SU-DHL-6 (cell line): ENCODE data around the gene BEST1.

ENCODE experiments used
- H2AFZ ChIP-seq: fragments of 200-600 bp; sonication (generic); 2 replicates; pipeline ENCODE4 v1.6.1; 2014; ENCODE audit warnings: low read depth, mild to moderate bottlenecking, moderate library complexity, mixed read lengths, antibody characterized with exemption, low read length; ENCODE audit not compliant: severe bottlenecking
- H3F3A ChIP-seq: fragments of 200-600 bp; shearing (Covaris generic); 2 replicates; pipeline ENCODE4 v1.6.0; 2016; ENCODE audit warnings: antibody characterized with exemption, mild to moderate bottlenecking; ENCODE audit not compliant: insufficient read depth
- H3K27ac ChIP-seq: fragments of 200-600 bp; sonication (generic); 2 replicates; pipeline ENCODE4 v1.5.1; 2016; ENCODE audit warnings: low read depth, mild to moderate bottlenecking, low read length, moderate library complexity, mixed read lengths
- H3K27me3 ChIP-seq: fragments of 200-600 bp; sonication (generic), shearing (Covaris generic); 2 replicates; pipeline ENCODE4 v1.6.0; 2014; ENCODE audit warnings: mild to moderate bottlenecking, low read length
- H3K36me3 ChIP-seq: fragments of 200-600 bp; sonication (generic); 2 replicates; pipeline ENCODE4 v1.6.1; 2014; ENCODE audit warnings: mild to moderate bottlenecking, low read length, mixed read lengths
- H3K4me2 ChIP-seq: fragments of 300-600, 200-600 bp; shearing (Covaris generic), sonication (generic); 2 replicates; pipeline ENCODE4 v1.6.0; 2014; ENCODE audit warnings: low read length, low read depth, mild to moderate bottlenecking; ENCODE audit not compliant: poor library complexity, severe bottlenecking
- H3K4me3 ChIP-seq: fragments of 200-600 bp; sonication (generic); 2 replicates; pipeline ENCODE4 v1.5.1; 2014; ENCODE audit warnings: antibody characterized with exemption, low read length, mild to moderate bottlenecking, mixed read lengths; ENCODE audit not compliant: insufficient read depth, poor library complexity, severe bottlenecking
- H3K79me2 ChIP-seq: fragments of 200-600 bp; sonication (generic); 2 replicates; pipeline ENCODE4 v1.6.1; 2014; ENCODE audit warnings: mild to moderate bottlenecking, low read length, moderate library complexity; ENCODE audit not compliant: insufficient read depth
- H3K9ac ChIP-seq: fragments of 200-600 bp; sonication (generic); 2 replicates; pipeline ENCODE4 v1.7.0; 2014; ENCODE audit warnings: mild to moderate bottlenecking, low read length
- H3K9me2 ChIP-seq: fragments of 200-600 bp; sonication (generic); replicated peaks from 2 replicates; pipeline ENCODE4 v1.6.1; 2014; ENCODE audit warnings: low read length; ENCODE audit not compliant: insufficient read depth
- H3K9me3 ChIP-seq: fragments of 200-600 bp; sonication (generic); 2 replicates; pipeline ENCODE4 v1.6.1; 2014; ENCODE audit warnings: low read length, mixed read lengths; ENCODE audit not compliant: insufficient read depth
- H4K20me1 ChIP-seq: fragments of 200-600 bp; sonication (generic); 2 replicates; pipeline ENCODE4 v1.6.1; 2014; ENCODE audit warnings: low read depth, mild to moderate bottlenecking, antibody characterized with exemption, low read length, moderate library complexity, mixed read lengths
- EZH2phosphoT487 ChIP-seq: fragments of 200-600 bp; sonication (generic), shearing (Covaris generic); conservative IDR thresholded peaks from 2 replicates; pipeline ENCODE4 v1.6.1; 2018; ENCODE audit warnings: mild to moderate bottlenecking, antibody characterized with exemption, low read length, moderate library complexity, mixed read lengths
- TF ChIP-seq, protein P1 (sequence below): fragments of 200-600 bp; sonication (generic); IDR thresholded peaks from one replicate; pipeline ENCODE4 v1.5.1; 2017; ENCODE audit warnings: antibody characterized with exemption, mild to moderate bottlenecking, low read length, moderate library complexity; ENCODE audit not compliant: insufficient read depth, poor library complexity, severe bottlenecking

Gene BEST1

DNA sequence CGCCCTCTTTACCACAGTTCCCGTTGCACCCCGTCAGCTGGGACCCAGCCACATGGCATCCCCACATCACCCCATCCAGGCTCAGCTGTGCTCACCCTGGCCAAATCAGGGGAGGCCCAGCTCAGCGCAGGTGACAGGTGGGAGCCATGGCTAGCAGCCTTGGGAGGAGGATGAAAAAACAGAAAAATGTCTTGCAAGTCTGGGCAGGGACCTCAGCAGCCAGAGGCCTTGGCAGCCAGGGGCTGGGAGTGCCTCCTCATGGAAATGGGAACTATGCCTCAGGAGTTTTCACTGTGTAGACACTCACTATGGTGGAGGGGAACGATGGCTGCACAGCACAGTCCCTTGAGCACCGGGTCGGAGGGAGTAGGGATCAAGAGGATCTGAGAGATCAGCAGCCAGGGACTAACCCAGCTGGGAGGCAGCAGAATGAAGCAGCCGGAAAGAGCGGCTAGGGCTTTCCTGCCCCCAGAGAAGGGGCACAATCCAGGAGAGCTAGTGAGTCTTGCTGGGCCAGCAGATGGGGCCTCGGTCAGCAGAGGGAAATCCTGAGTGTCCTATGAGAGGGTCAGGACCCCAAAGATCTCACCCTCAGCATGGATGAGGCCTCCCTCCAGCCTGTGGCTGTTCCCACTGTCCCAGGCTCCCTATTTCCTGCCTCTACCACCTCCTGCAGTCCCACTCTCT, 23.5 kb downstream of the BEST1 start:
- Histone ChIP-seq H3K36me3 (no peaks in the 10 kb centered on the region), H3K9ac (no peak overlapping the region), H4K20me1 (no peaks in the 10 kb centered on the region), H3K27me3 (no peaks in the 10 kb centered on the region), H2AFZ (no peak overlapping the region), H3K79me2 (no peaks in the 10 kb centered on the region), H3F3A (peaks cover 15% of the 10 kb centered on the region), H3K27ac (no peak overlapping the region), H3K4me3 (no peak overlapping the region), H3K4me2 (no peak overlapping the region), H3K9me3 (no peaks in the 10 kb centered on the region), H3K9me2 (no peaks in the 10 kb centered on the region)
- TF ChIP-seq, protein P1, sequence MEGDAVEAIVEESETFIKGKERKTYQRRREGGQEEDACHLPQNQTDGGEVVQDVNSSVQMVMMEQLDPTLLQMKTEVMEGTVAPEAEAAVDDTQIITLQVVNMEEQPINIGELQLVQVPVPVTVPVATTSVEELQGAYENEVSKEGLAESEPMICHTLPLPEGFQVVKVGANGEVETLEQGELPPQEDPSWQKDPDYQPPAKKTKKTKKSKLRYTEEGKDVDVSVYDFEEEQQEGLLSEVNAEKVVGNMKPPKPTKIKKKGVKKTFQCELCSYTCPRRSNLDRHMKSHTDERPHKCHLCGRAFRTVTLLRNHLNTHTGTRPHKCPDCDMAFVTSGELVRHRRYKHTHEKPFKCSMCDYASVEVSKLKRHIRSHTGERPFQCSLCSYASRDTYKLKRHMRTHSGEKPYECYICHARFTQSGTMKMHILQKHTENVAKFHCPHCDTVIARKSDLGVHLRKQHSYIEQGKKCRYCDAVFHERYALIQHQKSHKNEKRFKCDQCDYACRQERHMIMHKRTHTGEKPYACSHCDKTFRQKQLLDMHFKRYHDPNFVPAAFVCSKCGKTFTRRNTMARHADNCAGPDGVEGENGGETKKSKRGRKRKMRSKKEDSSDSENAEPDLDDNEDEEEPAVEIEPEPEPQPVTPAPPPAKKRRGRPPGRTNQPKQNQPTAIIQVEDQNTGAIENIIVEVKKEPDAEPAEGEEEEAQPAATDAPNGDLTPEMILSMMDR, result no peak
- no peak for TF ChIP-seq EZH2phosphoT487

DNA sequence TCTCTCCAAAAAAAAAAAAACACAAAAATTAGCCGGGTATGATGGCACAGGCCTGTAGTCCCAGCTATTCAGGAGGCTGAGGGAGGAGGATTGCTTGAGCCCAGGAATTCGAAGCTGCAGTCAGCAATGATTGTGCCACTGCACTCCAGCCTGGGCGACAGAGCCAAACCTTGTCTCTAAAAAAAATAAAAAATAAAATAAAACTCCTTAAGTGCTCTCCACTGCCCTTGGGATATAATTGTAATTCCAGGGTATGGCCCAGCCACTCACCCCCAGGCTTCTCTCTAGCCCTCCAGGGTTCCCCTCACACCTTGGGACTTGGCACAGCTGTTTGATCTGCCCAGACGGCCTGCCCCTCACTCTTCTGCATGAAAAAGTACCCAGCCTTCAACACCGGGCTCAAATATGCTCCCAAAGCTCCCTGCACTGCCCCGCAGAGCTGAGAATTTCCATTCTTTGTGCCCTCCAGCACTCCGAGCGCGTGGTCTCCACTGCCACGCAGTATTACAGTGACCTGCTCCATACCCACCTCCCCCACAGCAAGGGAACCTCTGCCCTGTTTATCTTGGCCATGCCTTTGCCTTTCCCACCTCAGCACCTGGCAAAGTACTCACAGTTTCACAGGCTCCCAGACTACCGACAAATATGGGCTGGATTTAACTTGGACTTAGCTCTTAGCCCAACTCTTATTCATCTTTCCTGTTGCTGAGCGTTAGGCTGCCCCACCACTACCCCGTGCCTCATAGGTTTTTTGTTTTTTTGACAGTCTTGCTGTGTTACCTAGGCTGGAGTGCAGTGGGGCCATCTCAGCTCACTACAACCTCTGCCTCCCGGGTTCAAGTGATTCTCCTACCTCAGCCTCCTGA, 24.8 kb downstream of the BEST1 start:
- no peak for TF ChIP-seq EZH2phosphoT487
- TF ChIP-seq, protein P1, result no peak
- H3K4me2 ChIP-seq, result no peak overlapping the region

DNA sequence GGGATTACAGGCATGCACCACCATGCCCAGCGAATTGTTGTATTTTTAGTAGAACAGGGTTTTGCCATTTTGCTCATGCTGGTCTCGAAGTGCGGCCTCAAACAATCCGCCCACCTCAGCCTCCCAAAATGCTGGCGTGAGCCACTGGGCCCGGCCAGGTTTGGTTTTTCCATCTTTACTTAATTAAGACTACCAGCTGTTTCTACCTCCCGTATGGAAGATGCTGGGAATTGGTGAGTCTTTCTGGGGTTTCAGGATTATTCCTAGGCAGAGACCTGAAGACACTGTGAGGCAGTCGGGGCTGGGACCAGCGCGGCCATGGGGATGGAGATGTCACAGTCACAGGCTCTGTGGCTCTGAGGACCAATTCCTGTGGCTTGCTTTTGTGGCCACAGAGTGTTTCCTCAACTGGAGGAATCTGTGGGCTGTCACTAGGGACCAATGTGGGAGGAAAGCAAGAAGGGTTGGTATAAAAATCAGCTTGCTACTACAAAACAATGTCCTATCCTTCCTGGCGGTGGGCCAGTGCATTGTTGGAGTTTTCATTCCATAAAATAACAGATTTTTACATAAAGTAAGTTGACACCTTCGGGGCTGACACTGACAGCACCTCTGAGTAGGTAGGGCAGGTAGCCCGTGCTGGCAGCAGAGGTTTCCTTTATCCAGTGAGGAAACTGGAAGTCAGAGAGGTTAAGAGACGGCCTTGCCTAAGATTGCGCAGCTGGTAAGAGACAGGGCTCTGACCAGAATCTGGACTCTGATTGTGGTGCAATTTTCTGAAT, 25.7 kb downstream of the BEST1 start:
- Histone ChIP-seq H3K36me3 (no peaks in the 10 kb centered on the region), H2AFZ (no peak overlapping the region), H3K79me2 (no peaks in the 10 kb centered on the region), H3K27me3 (no peaks in the 10 kb centered on the region), H4K20me1 (no peaks in the 10 kb centered on the region), H3K9me3 (no peaks in the 10 kb centered on the region), H3K27ac (no peak overlapping the region), H3F3A (no peaks in the 10 kb centered on the region), H3K4me3 (no peak overlapping the region), H3K9ac (no peak overlapping the region), H3K9me2 (no peaks in the 10 kb centered on the region), H3K4me2 (no peak overlapping the region)
- TF ChIP-seq, protein P1, result no peak
- no peak for TF ChIP-seq EZH2phosphoT487

More for the DNA sequence above, 24.8 kb downstream of the BEST1 start:
- H3K27me3 ChIP-seq, result no peaks in the 10 kb centered on the region
- no peaks in the 10 kb centered on the region for H3K79me2 ChIP-seq
- H3K27ac ChIP-seq, result no peak overlapping the region
- no peaks in the 10 kb centered on the region for H3K9me2 ChIP-seq
- no peak overlapping the region for H3K9ac ChIP-seq
- H3K9me3 ChIP-seq, result no peaks in the 10 kb centered on the region
- H3K4me3 ChIP-seq, result no peak overlapping the region
- no peak overlapping the region for H2AFZ ChIP-seq
- H4K20me1 ChIP-seq, result no peaks in the 10 kb centered on the region
- no peaks in the 10 kb centered on the region for H3K36me3 ChIP-seq
- 0 out of 2 replicates have a peak, but pooled peaks cover 4% of the 10 kb centered on the region for H3F3A ChIP-seq
